ENCODE measurements around the gene LCA5L.

DNA sequence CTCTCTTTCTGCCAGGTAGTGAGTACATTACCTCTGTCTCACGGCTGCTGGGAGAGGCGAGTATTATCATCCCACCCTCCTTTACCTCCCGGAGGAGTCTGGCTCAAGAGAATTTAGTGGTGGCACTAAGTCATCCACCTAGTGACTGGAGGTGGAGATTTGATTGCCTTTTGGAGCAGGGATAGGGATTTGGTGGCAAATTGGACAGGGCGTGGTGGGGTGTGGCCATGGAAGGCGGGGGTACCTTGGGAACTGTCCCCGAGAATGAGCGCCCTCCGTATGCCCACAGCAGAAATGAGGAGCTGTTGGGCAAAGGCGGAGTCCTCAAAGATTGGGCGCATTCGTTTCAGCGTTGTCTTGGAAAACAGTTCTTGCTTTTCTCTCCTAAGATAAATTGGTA, 64.6 kb downstream of the LCA5L start:
- TF ChIP-seq EZH2 (IDR thresholded peaks at IDR 0.05), result no peak
- TF ChIP-seq POLR2AphosphoS5 (IDR thresholded peaks at IDR 0.05; ENCODE audit: borderline replicate concordance, low read depth, low read length), result no peak
